GM18508 (cell line): Measurements from ENCODE around the gene NPLOC4.
"Not testable (repeated sequence)": the region's sequence is repeated elsewhere in the genome, so short reads cannot be mapped to it uniquely, and the experiment has no call there.

Source experiments
- ATAC-seq: cut with Tn5 transposase; IDR thresholded peaks from one replicate; pipeline ENCODE4 v1.9.1; 2021; ENCODE audit warnings: moderate number of reproducible peaks; ENCODE audit not compliant: insufficient read depth, unreplicated experiment

Gene NPLOC4

GRCh38 chr17:81599719-81600486, 37.0 kb downstream of the NPLOC4 start:
- ATAC-seq: no peak

GRCh38 chr17:81593105-81593871, 43.6 kb downstream of the NPLOC4 start:
- ATAC-seq: no peak

- ATAC-seq: no peak
Observed at GRCh38 chr17:81591971-81592370, 44.9 kb downstream of the NPLOC4 start.

GRCh38 chr17:81590121-81590520, 46.8 kb downstream of the NPLOC4 start:
- no peak for ATAC-seq

- ATAC-seq: no peak
Observed at GRCh38 chr17:81589612-81590011, 47.3 kb downstream of the NPLOC4 start.

GRCh38 chr17:81586096-81586495, 50.8 kb downstream of the NPLOC4 start:
- no peak for ATAC-seq

- ATAC-seq: not testable (repeated sequence)
Observed at GRCh38 chr17:81584771-81585170, 52.1 kb downstream of the NPLOC4 start.

- ATAC-seq: no peak
Observed at GRCh38 chr17:81583589-81584342, 53.1 kb downstream of the NPLOC4 start.

- no peak for ATAC-seq
Observed at GRCh38 chr17:81582749-81583148, 54.2 kb downstream of the NPLOC4 start.

GRCh38 chr17:81582341-81582740, 54.6 kb downstream of the NPLOC4 start:
- ATAC-seq: no peak

- ATAC-seq: no peak
Observed at GRCh38 chr17:81581758-81582157, 55.2 kb downstream of the NPLOC4 start.

- ATAC-seq: no peak
Observed at GRCh38 chr17:81580481-81580880, 56.4 kb downstream of the NPLOC4 start.

GRCh38 chr17:81579821-81580321, 57.0 kb downstream of the NPLOC4 start:
- no peak for ATAC-seq

GRCh38 chr17:81579298-81579697, 57.6 kb downstream of the NPLOC4 start:
- no peak for ATAC-seq

GRCh38 chr17:81578561-81579225, 58.2 kb downstream of the NPLOC4 start:
- ATAC-seq: no peak

- no peak for ATAC-seq
Observed at GRCh38 chr17:81578038-81578441, 58.9 kb downstream of the NPLOC4 start.

- no peak for ATAC-seq
Observed at GRCh38 chr17:81577278-81578000, 59.5 kb downstream of the NPLOC4 start.

- no peak for ATAC-seq
Observed at GRCh38 chr17:81576621-81577277, 60.2 kb downstream of the NPLOC4 start.

- ATAC-seq: no peak
Observed at GRCh38 chr17:81575836-81576235, 61.1 kb downstream of the NPLOC4 start.
